Stimulated activated CD8-positive, alpha-beta memory T cell treated with anti-CD3 and anti-CD28 coated beads, Interleukin-12 subunit alpha, Interleukin-12 subunit beta, amount 100 ng/mL, for 4 hours (primary cell): ENCODE data around the gene LPCAT1.
"Not testable (repeated sequence)": the region's sequence is repeated elsewhere in the genome, so short reads cannot be mapped to it uniquely, and the experiment has no call there.

Experiments used
- DNase-seq: peaks from one replicate; pipeline ENCODE4 v3.0.0-alpha.2; 2020; ENCODE audit warnings: low read depth

The LPCAT1 gene, protein sequence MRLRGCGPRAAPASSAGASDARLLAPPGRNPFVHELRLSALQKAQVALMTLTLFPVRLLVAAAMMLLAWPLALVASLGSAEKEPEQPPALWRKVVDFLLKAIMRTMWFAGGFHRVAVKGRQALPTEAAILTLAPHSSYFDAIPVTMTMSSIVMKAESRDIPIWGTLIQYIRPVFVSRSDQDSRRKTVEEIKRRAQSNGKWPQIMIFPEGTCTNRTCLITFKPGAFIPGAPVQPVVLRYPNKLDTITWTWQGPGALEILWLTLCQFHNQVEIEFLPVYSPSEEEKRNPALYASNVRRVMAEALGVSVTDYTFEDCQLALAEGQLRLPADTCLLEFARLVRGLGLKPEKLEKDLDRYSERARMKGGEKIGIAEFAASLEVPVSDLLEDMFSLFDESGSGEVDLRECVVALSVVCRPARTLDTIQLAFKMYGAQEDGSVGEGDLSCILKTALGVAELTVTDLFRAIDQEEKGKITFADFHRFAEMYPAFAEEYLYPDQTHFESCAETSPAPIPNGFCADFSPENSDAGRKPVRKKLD

DNA sequence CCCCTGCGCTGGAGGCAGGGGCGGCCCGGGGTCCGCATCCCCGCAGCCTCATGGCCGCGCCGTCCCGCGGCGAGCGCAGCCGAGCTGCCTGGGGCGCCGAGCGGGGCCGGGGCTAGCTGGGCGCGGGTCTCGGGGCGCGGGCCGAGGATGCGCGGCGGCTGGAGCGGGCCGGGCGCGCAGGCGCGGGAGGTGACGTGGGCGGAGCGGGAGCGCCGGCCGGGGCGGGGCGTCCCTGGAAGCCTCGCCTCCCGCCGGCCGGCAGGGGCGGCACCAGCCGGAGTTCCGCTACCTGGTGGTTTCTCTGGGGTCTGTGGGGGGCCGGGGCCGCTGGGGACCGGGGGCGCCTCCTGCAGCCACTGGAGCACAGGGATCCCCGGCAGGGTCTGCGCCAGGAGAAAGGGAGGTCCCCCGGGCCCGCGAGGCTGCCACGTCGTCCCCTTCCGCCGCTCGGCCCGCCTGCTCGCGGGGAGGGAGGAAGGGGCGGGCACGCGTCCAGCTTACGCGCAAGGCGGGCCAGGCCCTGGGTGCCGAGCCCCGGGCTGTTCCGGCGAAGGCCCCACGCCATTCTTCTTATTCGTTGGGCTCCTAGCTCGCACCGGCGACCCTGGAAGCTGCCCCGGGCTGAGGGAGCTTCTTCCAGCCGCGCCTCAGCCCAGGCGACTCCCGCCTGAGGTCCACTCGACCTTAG is at the start of gene LPCAT1:
Gene LPCAT1 (minus strand): TSS at position 168 of the 688 bp plus-strand sequence. CDS start 116 bp downstream, at position 52.
- DNase-seq = peak; percentile 68

DNA sequence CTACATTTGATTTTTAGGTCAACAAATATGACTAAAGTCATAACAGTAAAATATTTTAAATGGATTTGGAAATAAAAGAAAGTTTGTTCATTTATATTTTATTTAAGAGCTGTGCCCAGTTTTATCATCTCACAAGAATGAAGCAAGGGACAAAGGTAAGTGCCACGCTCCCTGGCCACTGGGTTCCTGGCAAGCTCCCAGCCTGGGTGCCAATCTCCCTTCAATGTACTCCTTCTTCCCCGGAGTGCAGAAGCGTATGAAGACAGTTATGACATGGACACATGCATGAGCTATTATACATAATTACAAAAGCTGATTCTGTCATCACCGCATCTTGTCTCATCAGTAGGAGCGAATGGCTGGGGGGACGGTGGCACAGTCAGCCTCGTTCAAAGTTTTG is 48.1 kb upstream of the LPCAT1 start:
- DNase-seq = not testable (repeated sequence)

- no peak for DNase-seq
These were observed 47.2 kb upstream of the LPCAT1 start for GRCh38 chr5:1570975-1571374.

- no peak for DNase-seq
These were observed 44.6 kb upstream of the LPCAT1 start for GRCh38 chr5:1568201-1568979.

DNA sequence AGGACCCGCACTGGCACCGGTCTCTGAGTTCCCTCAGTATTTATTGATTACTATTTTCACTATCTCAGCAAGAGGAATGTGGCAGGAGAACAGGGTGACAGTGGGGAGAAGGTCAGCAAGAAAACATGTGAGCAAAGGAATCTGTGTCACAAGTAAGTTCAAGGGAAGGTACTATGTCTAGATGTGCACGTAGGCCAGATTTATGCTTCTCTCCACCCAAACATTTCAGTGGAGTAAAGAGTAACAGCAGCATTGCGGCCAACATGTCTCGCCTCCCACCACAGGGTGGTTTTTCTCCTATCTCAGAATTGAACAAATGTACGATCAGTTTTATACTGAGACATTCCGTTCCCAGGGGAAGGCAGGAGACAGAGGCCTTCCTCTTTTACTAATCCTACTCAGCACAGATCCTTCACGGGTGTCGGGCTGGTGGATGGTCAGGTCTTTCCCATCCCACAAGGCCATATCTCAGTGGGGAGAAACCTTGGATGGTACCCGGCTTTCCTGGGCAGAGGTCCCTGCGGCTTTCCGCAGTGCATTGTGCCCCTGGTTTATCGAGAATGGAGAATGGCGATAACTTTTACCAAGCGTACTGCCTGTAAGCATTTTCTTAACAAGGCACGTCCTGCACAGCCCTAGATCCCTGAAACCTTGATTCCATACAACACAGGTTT is 43.9 kb upstream of the LPCAT1 start:
- not testable (repeated sequence) for DNase-seq

- DNase-seq = no peak
These were observed 42.3 kb upstream of the LPCAT1 start for GRCh38 chr5:1565737-1566734.

DNA sequence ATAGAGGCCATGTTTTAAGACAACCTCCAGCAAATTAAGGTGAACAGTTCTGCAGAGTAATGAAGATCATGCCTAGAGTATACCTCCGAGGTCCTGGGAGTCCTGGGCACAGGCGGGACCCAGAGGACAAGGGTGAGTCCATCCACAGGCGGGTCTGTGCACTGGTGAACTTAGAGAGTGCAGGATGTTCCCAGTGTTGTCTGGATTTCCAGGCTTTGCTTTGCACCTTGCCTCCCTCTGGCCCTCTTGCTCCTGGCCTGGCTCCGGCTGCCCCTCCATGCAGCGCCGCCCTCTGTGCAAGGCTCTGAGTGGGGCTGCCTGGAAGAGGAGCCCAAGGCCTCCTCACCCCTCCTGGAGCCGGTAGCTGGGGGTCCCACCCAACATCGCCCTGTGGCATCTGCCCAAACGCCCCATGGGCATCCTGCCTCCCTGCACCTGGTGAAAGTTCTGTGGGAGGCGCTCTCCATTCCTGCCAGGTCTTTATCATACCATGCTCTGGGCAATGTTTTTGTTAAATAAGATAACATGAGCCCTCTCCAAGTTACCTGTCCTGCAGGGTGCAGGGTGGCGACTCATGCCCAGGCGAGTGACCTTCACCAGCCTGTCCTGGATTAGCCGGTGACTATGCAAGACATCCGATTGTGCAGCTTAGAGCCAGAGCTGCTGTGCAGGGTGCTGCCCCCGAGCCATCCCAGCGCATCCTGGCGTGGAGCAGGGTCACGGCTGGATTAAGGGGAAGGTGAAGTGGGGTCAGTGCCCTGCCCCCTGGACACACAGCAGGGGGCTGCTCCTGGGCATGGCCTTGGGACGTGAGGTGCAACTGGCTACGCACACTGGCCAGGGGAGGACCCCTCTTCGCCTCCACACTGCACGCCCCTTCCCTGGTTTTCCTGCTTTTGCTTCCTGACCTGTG is 41.3 kb upstream of the LPCAT1 start:
- DNase-seq = no peak

- no peak for DNase-seq
These were observed 40.5 kb upstream of the LPCAT1 start for GRCh38 chr5:1564182-1564748.

- DNase-seq = no peak
These were observed 39.9 kb upstream of the LPCAT1 start for GRCh38 chr5:1563617-1564181.

DNA sequence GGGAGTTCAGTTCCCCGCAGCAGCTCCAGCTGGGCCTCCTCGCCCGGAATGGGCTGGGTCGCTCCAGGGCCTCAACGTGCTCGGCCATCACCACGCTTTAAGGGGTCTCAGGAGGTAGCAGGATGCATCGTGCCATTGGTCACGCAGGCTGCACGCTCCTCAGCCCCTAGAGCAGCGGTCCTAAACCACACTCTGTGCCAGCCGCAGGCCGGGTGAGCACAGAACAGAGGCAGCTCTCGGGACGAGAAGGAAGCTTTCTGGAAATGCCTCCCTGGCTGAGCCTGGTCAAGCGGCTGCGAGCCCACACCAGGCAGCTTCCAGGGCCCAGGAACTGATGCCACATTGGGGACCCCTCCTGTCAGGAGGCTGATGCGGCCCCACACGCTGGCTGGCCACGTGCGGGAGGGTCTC is 39.3 kb upstream of the LPCAT1 start:
- no peak for DNase-seq

DNA sequence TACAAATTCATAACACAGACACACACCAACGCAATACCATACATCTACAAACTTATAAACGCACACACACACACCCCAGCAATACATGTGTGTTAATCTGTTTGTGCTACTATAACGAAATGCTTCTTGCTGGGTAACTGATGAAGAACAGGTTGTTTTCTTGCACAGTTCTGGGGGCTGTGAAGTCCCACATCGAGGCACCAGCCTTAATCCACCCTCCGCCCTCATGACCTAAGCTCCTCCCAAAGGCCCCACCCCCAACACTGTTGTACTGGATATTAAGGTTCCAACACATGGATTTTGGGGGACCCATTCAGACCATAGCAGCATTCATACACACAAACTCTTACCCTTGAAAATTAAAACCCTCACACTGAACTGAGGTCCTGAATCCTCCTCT is 38.8 kb upstream of the LPCAT1 start:
- DNase-seq = no peak

DNA sequence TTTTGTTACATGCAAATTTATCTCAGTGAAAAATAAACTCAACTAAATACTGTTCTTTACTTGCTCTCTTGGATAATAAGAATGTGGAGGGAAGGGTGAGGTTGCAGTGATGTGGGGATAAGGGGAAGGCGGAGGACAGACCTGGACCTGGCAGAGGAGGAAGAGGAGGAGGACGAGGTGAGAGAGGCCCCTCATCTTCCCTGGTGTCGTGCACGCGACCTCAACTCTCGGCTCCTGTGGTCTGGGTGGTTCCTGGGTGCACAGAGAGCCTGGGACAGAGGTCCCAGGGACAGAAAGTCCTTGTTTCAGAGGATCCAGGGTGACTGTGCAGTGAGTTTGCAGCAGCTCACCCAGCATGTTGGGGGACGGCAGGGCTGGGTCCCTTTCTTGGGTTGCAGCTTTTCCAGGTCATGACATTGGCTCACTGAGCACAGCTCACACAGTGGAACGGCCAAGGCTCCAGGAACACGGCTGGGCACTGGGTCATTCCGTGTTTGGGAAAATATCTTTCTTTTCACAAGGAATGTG is 37.7 kb upstream of the LPCAT1 start:
- DNase-seq = no peak

GRCh38 chr5:1560499-1560898 is 36.7 kb upstream of the LPCAT1 start:
- DNase-seq = not testable (repeated sequence)

- no peak for DNase-seq
These were observed 35.2 kb upstream of the LPCAT1 start for GRCh38 chr5:1558944-1559343.

GRCh38 chr5:1557114-1557873 is 33.5 kb upstream of the LPCAT1 start:
- no peak for DNase-seq

GRCh38 chr5:1555808-1556731 is 32.3 kb upstream of the LPCAT1 start:
- DNase-seq = no peak
